Omental fat pad (tissue), 4 donors: ENCODE measurements around the gene RNU5B-1. TPM values are rescaled to one million over a fixed set of nuclear protein-coding genes. Genes with fewer than 3 reads are reported as not detected.

Experiments used
- ATAC-seq: fragments of 150-250 bp; one replicate; pipeline ENCODE4 v1.9.1; 2016; ENCODE audit warnings: mild to moderate bottlenecking, moderate library complexity; ENCODE audit not compliant: low FRiP score
- DNase-seq: peaks from one replicate; pipeline ENCODE4 v3.0.0-alpha.2; 2019; ENCODE audit warnings: low spot score
- total RNA-seq, 4 donors: library from RNA; depleted of rRNA; stranded (reverse); fragments of >200 nt; gene quantifications; one replicate each; pipeline ENCODE4 v1.1.0, GENCODE V29; 2016
- TF ChIP-seq, protein P1 (sequence below), 3 donors: fragments of 450-650 bp; IDR thresholded peaks; one replicate each; pipeline ENCODE4 v1.5.1; 2016 to 2017; ENCODE audit warnings: antibody characterized with exemption in 3 of 3, mild to moderate bottlenecking in 3 of 3, moderate library complexity in 2 of 3

RNU5B-1 gene
- total RNA-seq, 4 donors from 2014 or later: not detected

- ATAC-seq: no peak
Observed at GRCh38 chr15:65337436-65338070, 33.1 kb downstream of the RNU5B-1 start.

GRCh38 chr15:65338366-65338765, 33.9 kb downstream of the RNU5B-1 start:
- TF ChIP-seq, protein P1, sequence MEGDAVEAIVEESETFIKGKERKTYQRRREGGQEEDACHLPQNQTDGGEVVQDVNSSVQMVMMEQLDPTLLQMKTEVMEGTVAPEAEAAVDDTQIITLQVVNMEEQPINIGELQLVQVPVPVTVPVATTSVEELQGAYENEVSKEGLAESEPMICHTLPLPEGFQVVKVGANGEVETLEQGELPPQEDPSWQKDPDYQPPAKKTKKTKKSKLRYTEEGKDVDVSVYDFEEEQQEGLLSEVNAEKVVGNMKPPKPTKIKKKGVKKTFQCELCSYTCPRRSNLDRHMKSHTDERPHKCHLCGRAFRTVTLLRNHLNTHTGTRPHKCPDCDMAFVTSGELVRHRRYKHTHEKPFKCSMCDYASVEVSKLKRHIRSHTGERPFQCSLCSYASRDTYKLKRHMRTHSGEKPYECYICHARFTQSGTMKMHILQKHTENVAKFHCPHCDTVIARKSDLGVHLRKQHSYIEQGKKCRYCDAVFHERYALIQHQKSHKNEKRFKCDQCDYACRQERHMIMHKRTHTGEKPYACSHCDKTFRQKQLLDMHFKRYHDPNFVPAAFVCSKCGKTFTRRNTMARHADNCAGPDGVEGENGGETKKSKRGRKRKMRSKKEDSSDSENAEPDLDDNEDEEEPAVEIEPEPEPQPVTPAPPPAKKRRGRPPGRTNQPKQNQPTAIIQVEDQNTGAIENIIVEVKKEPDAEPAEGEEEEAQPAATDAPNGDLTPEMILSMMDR (IDR thresholded peaks at IDR 0.05): no peak
- DNase-seq: no peak
- ATAC-seq: no peak

More at GRCh38 chr15:65337436-65338070, 33.1 kb downstream of the RNU5B-1 start:
- TF ChIP-seq, protein P1 (IDR thresholded peaks at IDR 0.05): no peak
- DNase-seq: no peak

DNA sequence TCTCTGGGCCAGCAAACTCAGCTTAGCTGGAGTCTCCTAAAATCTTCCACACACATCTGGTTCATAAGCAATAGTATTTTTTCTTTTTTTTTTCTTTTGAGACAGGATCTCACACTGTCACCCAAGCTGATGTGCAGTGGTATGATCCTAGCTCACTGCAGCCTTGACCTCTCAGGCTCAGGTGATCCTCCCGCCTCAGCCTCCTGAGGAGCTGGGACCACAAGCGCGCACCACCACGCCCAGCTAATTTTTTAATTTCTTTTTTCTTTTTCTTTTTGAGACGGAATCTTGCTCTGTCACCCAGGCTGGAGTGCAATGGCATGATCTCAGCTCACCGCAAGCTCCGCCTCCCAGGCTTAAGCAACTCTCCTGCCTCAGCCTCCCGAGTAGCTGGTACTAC, 34.3 kb downstream of the RNU5B-1 start:
- ATAC-seq: no peak
- DNase-seq: no peak
- TF ChIP-seq, protein P1 (IDR thresholded peaks at IDR 0.05): no peak

DNA sequence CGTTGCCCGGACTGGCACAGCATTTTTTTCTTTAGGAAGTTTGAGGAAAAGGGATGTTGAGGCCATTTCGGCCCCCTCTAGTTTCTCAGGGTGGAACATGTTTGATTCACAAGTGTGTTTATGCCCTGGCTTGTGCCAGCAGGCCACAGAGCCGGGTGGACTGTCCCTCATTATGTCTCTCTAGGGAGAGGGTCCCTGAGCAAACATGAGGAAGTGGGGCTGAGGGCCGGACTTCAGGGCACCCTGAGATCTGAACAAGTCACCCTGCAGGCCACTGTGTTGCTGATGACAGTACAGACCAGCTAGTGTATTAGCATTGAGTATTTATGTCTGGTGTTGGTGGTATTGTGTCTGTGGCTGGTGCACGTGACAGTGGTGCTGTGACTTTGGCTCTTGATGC, 34.9 kb downstream of the RNU5B-1 start:
- no peak for DNase-seq
- TF ChIP-seq, protein P1 (IDR thresholded peaks at IDR 0.05): no peak
- ATAC-seq: no peak

- DNase-seq (no peak), ATAC-seq (no peak)
- TF ChIP-seq, protein P1 (IDR thresholded peaks at IDR 0.05): no peak
Observed at GRCh38 chr15:65339920-65340319, 35.4 kb downstream of the RNU5B-1 start.

DNA sequence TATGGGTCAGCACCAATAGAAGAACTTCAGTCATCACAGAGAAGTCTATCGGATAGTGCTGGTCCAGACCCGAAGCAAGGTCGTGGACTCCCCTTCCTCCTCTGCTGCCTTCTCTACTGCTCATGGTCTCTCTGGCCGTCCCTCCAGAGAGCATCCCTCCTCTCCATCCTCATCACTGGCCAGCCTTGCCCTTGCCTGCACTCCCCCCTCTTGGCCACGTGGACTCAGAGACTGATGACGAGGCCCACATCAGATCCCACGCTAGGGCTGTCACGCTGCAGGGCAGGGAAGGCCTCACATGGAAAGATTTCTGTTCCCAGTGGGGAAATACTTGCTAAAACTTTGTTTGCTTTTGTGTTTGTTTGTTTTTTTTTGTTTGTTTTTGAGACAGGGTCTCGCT, 38.0 kb downstream of the RNU5B-1 start:
- ATAC-seq (no peak), DNase-seq (no peak)
- TF ChIP-seq, protein P1 (IDR thresholded peaks at IDR 0.05): no peak

DNA sequence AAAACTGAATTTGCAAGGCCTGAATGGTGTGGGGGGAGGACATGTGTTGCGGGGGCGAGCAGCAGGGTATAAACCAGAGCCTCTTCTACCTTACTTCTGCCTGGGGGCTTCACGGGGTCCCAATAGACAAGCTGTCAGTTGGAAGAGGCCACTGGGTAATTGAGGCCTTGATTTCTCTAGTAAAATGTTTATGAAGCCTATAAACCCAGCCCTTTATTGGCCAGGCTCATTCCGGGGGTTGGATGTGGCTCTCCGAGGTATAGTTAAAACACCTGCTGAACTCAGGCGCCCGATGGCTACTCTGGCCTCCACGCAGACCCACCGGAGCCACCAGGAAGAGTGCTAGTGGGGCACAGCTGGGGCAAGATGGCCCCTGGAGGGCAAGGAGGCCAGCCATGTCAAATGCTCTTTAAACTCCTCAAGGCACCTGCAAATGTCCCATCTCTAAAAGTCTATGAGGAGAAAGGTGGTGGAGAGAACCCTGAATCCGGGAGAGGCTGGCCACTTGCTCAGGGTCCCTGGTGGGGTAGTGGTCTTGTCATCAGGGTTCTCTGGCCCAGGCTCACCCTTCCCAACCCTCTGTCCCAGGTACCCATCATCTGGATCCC, 39.0 kb downstream of the RNU5B-1 start:
- ATAC-seq (no peak), DNase-seq (no peak)
- TF ChIP-seq, protein P1 (IDR thresholded peaks at IDR 0.05): no peak
